ENCODE results near the gene TAF11L11. TPM values are rescaled to one million over a fixed set of nuclear protein-coding genes. Genes with fewer than 3 reads are reported as not detected.
"Not testable (repeated sequence)": the region's sequence is repeated elsewhere in the genome, so short reads cannot be mapped to it uniquely, and the experiment has no call there.

TAF11L11 gene
- not detected in 2 replicates for polyA plus RNA-seq (2013)

GRCh38 chr5:17603880-17604279, at the start of gene TAF11L11:
TSS of gene TAF11L11 (plus strand) at chr5:17604183.
- not testable (repeated sequence) for H2AK5ac ChIP-seq (ENCODE audit: low read length); DNase-seq; H3K79me2 ChIP-seq (ENCODE audit: control insufficient read depth, insufficient read depth, low read length, poor library complexity); H3K14ac ChIP-seq (ENCODE audit: low read length); H3K79me1 ChIP-seq (ENCODE audit: low read length); H2BK12ac ChIP-seq (ENCODE audit: low read length); H4K8ac ChIP-seq (ENCODE audit: low read depth, low read length); H3K18ac ChIP-seq (ENCODE audit: low read length); H4K91ac ChIP-seq (ENCODE audit: low read depth, low read length); H3K4me1 ChIP-seq (ENCODE audit: control insufficient read depth in 1 of 2, insufficient read depth in 2 of 2, low read length in 2 of 2); H3K4me3 ChIP-seq (ENCODE audit: low read depth, low read length); H3K27ac ChIP-seq (ENCODE audit: low read depth, low read length); H3K36me3 ChIP-seq (ENCODE audit: control insufficient read depth in 1 of 2, insufficient read depth in 2 of 2, low read length in 2 of 2); H3K23ac ChIP-seq (ENCODE audit: low read length); H3K4ac ChIP-seq (ENCODE audit: low read depth, low read length); H3K9ac ChIP-seq (ENCODE audit: low read length); H3K9me3 ChIP-seq (ENCODE audit: insufficient read depth, low read depth, low read length); H3K4me2 ChIP-seq (ENCODE audit: low read length); H3K27me3 ChIP-seq (ENCODE audit: insufficient read depth, low read length); H4K12ac ChIP-seq (ENCODE audit: low read depth, low read length); H2BK120ac ChIP-seq (ENCODE audit: insufficient read depth, low read length, poor library complexity); H2AFZ ChIP-seq (ENCODE audit: insufficient read depth, low read length, poor library complexity); H2BK5ac ChIP-seq (ENCODE audit: low read depth, low read length, poor library complexity)
- WGBS (ENCODE audit: extremely low coverage, insufficient coverage, insufficient read length), result no CpG with 5 or more reads among the region's 6 CpGs

DNA sequence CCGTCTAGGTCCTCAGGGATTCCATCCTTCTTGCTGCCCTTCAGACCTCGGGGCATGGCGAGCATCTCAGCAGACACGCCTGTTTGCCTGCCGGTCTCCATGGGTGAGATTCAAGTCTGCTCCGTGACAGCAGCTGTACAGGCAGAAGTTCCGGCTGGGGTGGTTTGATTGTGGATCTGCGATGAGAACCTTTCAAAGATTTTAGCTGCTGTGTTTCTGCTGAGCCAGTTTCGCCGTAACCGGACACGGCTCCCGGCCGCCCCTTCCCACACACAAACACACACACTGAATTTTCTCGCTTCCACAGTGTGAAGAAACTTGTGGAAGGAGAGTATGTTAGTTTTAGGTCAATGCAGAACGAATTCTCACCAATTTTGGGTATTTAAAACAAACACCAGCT, 18.3 kb upstream of the TAF11L11 start, which contains the start of gene TAF11L7:
Gene TAF11L7 (minus strand): TSS at position 101 of the 400 bp plus-strand sequence.
- not testable (repeated sequence) for H3K79me2 ChIP-seq (ENCODE audit: control insufficient read depth, insufficient read depth, low read length, poor library complexity); H3K23ac ChIP-seq (ENCODE audit: low read length); H3K27ac ChIP-seq (ENCODE audit: low read depth, low read length); H2BK5ac ChIP-seq (ENCODE audit: low read depth, low read length, poor library complexity); H4K8ac ChIP-seq (ENCODE audit: low read depth, low read length); H2BK120ac ChIP-seq (ENCODE audit: insufficient read depth, low read length, poor library complexity); H3K14ac ChIP-seq (ENCODE audit: low read length); H2AFZ ChIP-seq (ENCODE audit: insufficient read depth, low read length, poor library complexity); H4K91ac ChIP-seq (ENCODE audit: low read depth, low read length); DNase-seq; H3K79me1 ChIP-seq (ENCODE audit: low read length); H3K9me3 ChIP-seq (ENCODE audit: insufficient read depth, low read depth, low read length); H3K4ac ChIP-seq (ENCODE audit: low read depth, low read length); H4K12ac ChIP-seq (ENCODE audit: low read depth, low read length); H3K27me3 ChIP-seq (ENCODE audit: insufficient read depth, low read length); H3K4me1 ChIP-seq (ENCODE audit: control insufficient read depth in 1 of 2, insufficient read depth in 2 of 2, low read length in 2 of 2); H2BK12ac ChIP-seq (ENCODE audit: low read length); H3K9ac ChIP-seq (ENCODE audit: low read length); H3K18ac ChIP-seq (ENCODE audit: low read length); H3K36me3 ChIP-seq (ENCODE audit: control insufficient read depth in 1 of 2, insufficient read depth in 2 of 2, low read length in 2 of 2); H3K4me2 ChIP-seq (ENCODE audit: low read length); H2AK5ac ChIP-seq (ENCODE audit: low read length); H3K4me3 ChIP-seq (ENCODE audit: low read depth, low read length)
- WGBS (ENCODE audit: extremely low coverage, insufficient coverage, insufficient read length), result no CpG with 5 or more reads among the region's 16 CpGs

GRCh38 chr5:17590860-17591259, 13.1 kb upstream of the TAF11L11 start, which contains the start of gene TAF11L8:
TSS of gene TAF11L8 (minus strand) at chr5:17590960.
- H3K14ac ChIP-seq (ENCODE audit: low read length); H3K4me3 ChIP-seq (ENCODE audit: low read depth, low read length); H3K4me1 ChIP-seq (ENCODE audit: control insufficient read depth in 1 of 2, insufficient read depth in 2 of 2, low read length in 2 of 2); H2AK5ac ChIP-seq (ENCODE audit: low read length); H3K18ac ChIP-seq (ENCODE audit: low read length); H2BK120ac ChIP-seq (ENCODE audit: insufficient read depth, low read length, poor library complexity); H3K79me2 ChIP-seq (ENCODE audit: control insufficient read depth, insufficient read depth, low read length, poor library complexity); H3K9me3 ChIP-seq (ENCODE audit: insufficient read depth, low read depth, low read length); H3K23ac ChIP-seq (ENCODE audit: low read length); H3K36me3 ChIP-seq (ENCODE audit: control insufficient read depth in 1 of 2, insufficient read depth in 2 of 2, low read length in 2 of 2); H3K9ac ChIP-seq (ENCODE audit: low read length); H2AFZ ChIP-seq (ENCODE audit: insufficient read depth, low read length, poor library complexity); H2BK5ac ChIP-seq (ENCODE audit: low read depth, low read length, poor library complexity); H3K4ac ChIP-seq (ENCODE audit: low read depth, low read length); H4K8ac ChIP-seq (ENCODE audit: low read depth, low read length); H3K4me2 ChIP-seq (ENCODE audit: low read length); H4K91ac ChIP-seq (ENCODE audit: low read depth, low read length); H2BK12ac ChIP-seq (ENCODE audit: low read length); H4K12ac ChIP-seq (ENCODE audit: low read depth, low read length); DNase-seq; H3K27me3 ChIP-seq (ENCODE audit: insufficient read depth, low read length); H3K27ac ChIP-seq (ENCODE audit: low read depth, low read length); H3K79me1 ChIP-seq (ENCODE audit: low read length): not testable (repeated sequence)
- no CpG with 5 or more reads among the region's 16 CpGs for WGBS (ENCODE audit: extremely low coverage, insufficient coverage, insufficient read length)

DNA sequence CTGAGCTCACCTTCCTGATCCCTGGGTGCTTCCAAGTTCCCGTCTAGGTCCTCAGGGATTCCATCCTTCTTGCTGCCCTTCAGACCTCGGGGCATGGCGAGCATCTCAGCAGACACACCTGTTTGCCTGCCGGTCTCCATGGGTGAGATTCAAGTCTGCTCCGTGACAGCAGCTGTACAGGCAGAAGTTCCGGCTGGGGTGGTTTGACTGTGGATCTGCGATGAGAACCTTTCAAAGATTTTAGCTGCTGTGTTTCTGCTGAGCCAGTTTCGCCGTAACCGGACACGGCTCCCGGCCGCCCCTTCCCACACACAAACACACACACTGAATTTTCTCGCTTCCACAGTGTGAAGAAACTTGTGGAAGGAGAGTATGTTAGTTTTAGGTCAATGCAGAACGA, 9.7 kb upstream of the TAF11L11 start, which contains the start of gene TAF11L9:
Gene TAF11L9 (minus strand): TSS at position 140 of the 400 bp plus-strand sequence.
- H3K23ac ChIP-seq (ENCODE audit: low read length); H3K14ac ChIP-seq (ENCODE audit: low read length); H3K79me1 ChIP-seq (ENCODE audit: low read length); H2AK5ac ChIP-seq (ENCODE audit: low read length); H3K9me3 ChIP-seq (ENCODE audit: insufficient read depth, low read depth, low read length); H4K91ac ChIP-seq (ENCODE audit: low read depth, low read length); H3K4me2 ChIP-seq (ENCODE audit: low read length); H3K4me3 ChIP-seq (ENCODE audit: low read depth, low read length); H2BK120ac ChIP-seq (ENCODE audit: insufficient read depth, low read length, poor library complexity); H2AFZ ChIP-seq (ENCODE audit: insufficient read depth, low read length, poor library complexity); H3K4ac ChIP-seq (ENCODE audit: low read depth, low read length); H3K79me2 ChIP-seq (ENCODE audit: control insufficient read depth, insufficient read depth, low read length, poor library complexity); H3K27ac ChIP-seq (ENCODE audit: low read depth, low read length); H3K4me1 ChIP-seq (ENCODE audit: control insufficient read depth in 1 of 2, insufficient read depth in 2 of 2, low read length in 2 of 2); H3K27me3 ChIP-seq (ENCODE audit: insufficient read depth, low read length); DNase-seq; H3K18ac ChIP-seq (ENCODE audit: low read length); H3K9ac ChIP-seq (ENCODE audit: low read length); H4K12ac ChIP-seq (ENCODE audit: low read depth, low read length); H4K8ac ChIP-seq (ENCODE audit: low read depth, low read length); H3K36me3 ChIP-seq (ENCODE audit: control insufficient read depth in 1 of 2, insufficient read depth in 2 of 2, low read length in 2 of 2); H2BK5ac ChIP-seq (ENCODE audit: low read depth, low read length, poor library complexity); H2BK12ac ChIP-seq (ENCODE audit: low read length): not testable (repeated sequence)
- WGBS (ENCODE audit: extremely low coverage, insufficient coverage, insufficient read length), result no CpG with 5 or more reads among the region's 15 CpGs

Measured in trophoblast cell (in vitro differentiated cells and primary cell).